HS-27A (cell line): ENCODE measurements around the gene CCDC80.
A peak's percentile ranks its signal among the peaks of the same experiment; 100 is the strongest.

Source experiments
- DNase-seq: peaks from one replicate; pipeline ENCODE4 v3.0.0-alpha.2; 2012; ENCODE audit warnings: low read depth, missing footprints

CCDC80 gene

GRCh38 chr3:112654979-112655378 is 14.0 kb upstream of the CCDC80 start:
- no peak for DNase-seq

GRCh38 chr3:112654492-112654891 is 13.5 kb upstream of the CCDC80 start:
- no peak for DNase-seq

- no peak for DNase-seq
These were observed 12.9 kb upstream of the CCDC80 start for GRCh38 chr3:112653881-112654300.

GRCh38 chr3:112653209-112653871 is 12.4 kb upstream of the CCDC80 start:
- DNase-seq: peak; percentile 97

- no peak for DNase-seq
These were observed 10.6 kb upstream of the CCDC80 start for GRCh38 chr3:112651516-112651915.

- no peak for DNase-seq
These were observed 10.1 kb upstream of the CCDC80 start for GRCh38 chr3:112651071-112651470.

- no peak for DNase-seq
These were observed 9.5 kb upstream of the CCDC80 start for GRCh38 chr3:112650482-112650881.

GRCh38 chr3:112649478-112649735 is 8.5 kb upstream of the CCDC80 start:
- DNase-seq: no peak

GRCh38 chr3:112647122-112647521 is 6.2 kb upstream of the CCDC80 start:
- DNase-seq: peak; percentile 92

GRCh38 chr3:112646623-112647022 is 5.7 kb upstream of the CCDC80 start:
- DNase-seq: no peak

GRCh38 chr3:112644453-112644852 is 3.5 kb upstream of the CCDC80 start:
- no peak for DNase-seq

- DNase-seq: no peak
These were observed 2.8 kb upstream of the CCDC80 start for GRCh38 chr3:112643621-112644240.

GRCh38 chr3:112642912-112643506 is 2.1 kb upstream of the CCDC80 start:
- peak; percentile 86 for DNase-seq

GRCh38 chr3:112640276-112640929 is 540 bp downstream of the CCDC80 start:
- no peak for DNase-seq

GRCh38 chr3:112639455-112640225 is 1.3 kb downstream of the CCDC80 start:
- DNase-seq: no peak

- no peak for DNase-seq
These were observed 2.5 kb downstream of the CCDC80 start for GRCh38 chr3:112638327-112639020.

- DNase-seq: no peak
These were observed 3.2 kb downstream of the CCDC80 start for GRCh38 chr3:112637700-112638099.

- DNase-seq: no peak
These were observed 5.3 kb downstream of the CCDC80 start for GRCh38 chr3:112635674-112636073.

GRCh38 chr3:112634786-112635541 is 6.0 kb downstream of the CCDC80 start:
- no peak for DNase-seq

- DNase-seq: no peak
These were observed 7.2 kb downstream of the CCDC80 start for GRCh38 chr3:112633757-112634156.

- DNase-seq: no peak
These were observed 7.8 kb downstream of the CCDC80 start for GRCh38 chr3:112633191-112633590.
